Germinal center (tissue), 1 donor: ENCODE data around the gene FSTL1.

Experiments
- DNase-seq: peaks from one replicate; pipeline ENCODE4 v3.0.0; 2012; ENCODE audit warnings: mixed read lengths, low spot score

Gene FSTL1, protein sequence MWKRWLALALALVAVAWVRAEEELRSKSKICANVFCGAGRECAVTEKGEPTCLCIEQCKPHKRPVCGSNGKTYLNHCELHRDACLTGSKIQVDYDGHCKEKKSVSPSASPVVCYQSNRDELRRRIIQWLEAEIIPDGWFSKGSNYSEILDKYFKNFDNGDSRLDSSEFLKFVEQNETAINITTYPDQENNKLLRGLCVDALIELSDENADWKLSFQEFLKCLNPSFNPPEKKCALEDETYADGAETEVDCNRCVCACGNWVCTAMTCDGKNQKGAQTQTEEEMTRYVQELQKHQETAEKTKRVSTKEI

DNA sequence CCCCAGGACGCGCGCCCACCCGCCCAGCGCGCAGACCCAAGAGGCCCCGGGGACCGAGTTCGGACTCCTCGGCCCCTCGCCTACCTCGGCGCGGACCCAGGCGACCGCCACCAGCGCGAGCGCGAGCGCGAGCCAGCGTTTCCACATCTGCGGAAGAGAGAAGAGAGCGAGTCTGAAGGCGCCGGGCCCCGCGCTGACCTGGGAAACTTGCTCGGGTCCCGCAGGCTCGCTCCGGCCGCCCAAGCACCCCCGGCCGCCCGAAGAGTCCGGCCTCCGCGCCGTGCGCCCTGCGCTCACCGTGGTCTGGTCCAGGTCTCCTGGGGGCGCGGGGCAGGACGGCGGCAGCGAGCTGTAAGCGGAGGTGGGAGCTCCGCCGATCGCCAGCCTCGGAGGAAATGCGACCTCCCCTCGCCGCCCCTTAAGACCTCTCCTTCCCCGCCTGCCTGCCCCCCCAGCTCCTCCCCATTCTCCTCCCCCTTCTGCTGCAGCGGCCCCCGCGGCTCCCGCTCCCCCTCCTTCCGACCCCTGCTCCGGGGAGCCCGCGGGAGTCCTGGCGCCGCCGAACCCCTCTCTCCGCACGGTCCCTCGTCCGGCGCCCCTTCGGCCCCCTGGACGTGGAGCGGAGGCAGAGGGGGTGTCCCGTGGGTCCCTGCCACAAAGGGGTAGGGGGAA, at the start of gene FSTL1:
Gene FSTL1 (minus strand): TSS at position 393 of the 672 bp plus-strand sequence. CDS start 246 bp downstream, at position 147.
- peak; percentile 28 for DNase-seq

DNA sequence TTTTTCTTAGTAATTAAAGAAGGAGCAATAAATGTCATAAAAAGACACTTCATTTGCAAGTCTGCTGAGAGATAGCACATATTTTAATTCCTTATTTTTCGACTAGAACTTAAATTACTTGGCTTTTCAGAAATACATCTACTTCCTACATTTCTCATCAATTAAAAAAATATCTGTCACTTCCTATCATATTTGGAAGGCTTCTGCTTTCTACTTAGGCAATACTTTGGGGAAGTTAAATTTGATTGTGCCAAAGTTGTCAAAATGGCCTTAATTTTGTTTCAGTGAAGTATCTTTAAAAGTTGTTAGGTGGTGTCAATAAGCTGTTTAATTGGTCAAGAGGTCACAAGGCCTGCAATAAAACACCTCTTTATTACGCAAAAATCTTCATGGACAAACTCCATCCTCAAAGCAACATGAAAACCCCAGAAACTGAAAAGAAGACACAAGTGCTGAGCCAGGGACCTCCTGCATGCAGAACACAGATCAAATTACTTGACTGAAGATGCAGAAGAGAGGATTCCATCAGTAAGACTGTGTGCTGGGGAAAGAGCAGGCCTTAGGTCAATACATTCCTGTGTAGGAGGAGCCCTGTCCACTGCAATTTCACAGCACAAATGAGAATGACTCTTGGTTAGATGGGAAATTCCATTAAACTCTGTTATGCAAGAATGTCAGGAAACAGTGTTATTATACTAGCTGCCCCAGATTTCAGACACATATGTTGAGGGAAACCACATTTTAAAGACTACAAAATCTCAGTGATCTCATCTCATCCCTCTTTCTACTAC, 48.0 kb upstream of the FSTL1 start:
- no peak for DNase-seq

DNA sequence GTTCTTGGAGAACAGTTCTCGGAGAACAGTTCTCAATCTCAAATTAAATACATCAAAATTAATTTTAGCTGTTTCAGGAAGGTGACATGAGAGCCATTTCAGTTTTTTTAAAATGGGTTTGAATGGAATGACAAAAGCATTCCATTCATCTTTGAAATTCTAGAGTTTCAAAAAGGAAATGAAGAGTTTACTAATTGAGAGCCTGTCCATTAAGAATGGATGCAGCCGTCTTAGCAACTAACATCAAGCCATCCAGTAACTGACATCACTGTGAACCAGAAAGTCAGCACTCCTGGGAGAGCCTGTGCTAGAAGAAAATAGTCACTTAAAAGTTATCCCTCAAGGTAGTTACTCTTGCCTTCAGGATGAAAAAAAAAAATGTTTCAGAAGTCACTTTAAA, 47.0 kb upstream of the FSTL1 start:
- no peak for DNase-seq

DNA sequence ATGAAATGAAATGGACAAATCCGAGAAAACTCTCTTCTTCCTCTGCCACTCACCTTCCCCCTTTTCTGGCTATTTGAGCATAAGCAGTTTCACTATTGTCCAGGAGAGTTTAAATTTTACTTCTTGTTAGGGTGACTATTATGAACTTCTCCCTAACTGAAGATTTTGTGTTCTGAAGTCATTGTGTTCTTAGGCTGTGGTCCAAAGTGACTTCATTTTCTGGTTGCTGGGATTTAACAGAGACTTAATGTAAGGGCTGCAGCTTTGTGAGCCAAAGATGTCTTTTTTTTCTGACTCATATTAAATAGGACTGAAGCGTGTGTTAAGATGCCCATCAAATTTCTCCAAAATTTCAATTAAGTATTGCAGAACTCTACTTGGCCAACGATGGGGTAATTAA, 46.5 kb upstream of the FSTL1 start:
- DNase-seq: no peak

DNA sequence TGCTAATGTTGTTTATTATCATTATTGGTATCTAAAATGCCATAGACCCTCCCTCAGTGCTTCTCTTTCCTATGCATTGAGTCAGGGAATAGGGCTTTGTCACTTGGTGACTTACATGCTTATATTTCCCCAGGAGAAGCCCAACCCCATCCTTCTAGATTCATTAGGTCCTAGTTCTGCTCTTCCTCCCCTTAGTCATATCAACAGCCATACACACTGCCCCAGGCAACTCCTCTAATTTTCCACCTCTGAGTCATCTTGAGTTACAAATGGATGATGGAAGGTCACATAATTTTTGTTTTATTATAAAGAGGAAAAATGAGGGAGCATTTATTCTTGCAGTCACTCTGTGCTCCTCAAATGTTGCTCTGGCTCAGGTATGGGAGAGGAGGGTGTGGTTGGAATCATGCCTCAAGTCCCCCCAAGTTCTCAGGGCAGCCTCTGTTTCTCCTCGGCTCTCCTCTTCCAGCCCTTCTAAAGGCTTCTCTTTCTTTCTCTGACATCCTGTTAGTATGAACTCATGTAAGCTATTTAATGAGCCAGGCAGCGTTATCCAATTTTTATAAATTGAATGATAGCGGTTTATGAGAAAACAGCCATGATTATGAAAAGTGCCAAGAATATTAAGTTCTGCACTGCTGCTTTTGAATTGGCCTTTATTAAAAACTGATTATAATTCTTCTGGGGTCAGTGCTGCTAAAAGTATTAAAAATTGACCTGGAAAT, 45.6 kb upstream of the FSTL1 start:
- no peak for DNase-seq

DNA sequence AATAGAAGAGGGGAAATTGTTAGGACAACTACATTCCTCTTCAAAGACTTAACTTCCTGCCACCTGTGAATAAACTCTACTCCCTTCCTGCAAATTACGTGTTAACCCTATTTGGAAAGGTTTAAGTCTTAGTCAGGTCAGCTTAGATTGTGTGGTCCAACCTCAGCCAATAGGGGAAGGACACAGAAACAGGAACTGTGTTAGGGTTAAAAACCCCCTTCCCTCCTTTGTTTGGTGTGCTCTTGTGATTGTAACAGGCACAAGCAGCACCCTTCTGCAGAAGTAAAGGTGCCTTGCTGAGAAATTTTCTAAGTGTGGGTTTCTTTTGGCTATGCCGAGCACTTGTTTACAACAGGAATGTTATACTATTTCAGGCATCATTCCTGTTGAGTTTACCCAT, 45.0 kb upstream of the FSTL1 start:
- DNase-seq: no peak

DNA sequence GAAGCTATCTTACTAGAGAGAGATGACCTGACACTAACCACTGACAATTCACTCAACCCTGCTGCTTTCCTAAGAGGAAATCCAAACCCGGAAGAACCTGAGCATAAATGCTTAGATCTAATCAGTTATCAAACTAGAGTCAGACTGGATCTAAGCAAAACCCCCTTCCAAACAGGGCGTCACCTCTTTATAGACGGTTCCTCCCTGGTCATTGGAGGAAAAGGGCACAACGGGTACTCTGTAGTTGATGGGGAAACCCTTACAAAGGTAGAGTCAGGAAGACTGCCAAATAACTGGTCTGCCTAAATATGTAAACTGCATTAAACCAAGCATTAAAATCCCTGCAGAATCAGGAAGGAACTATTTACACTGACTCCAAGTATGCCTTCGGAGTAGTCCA, 41.3 kb upstream of the FSTL1 start:
- no peak for DNase-seq

DNA sequence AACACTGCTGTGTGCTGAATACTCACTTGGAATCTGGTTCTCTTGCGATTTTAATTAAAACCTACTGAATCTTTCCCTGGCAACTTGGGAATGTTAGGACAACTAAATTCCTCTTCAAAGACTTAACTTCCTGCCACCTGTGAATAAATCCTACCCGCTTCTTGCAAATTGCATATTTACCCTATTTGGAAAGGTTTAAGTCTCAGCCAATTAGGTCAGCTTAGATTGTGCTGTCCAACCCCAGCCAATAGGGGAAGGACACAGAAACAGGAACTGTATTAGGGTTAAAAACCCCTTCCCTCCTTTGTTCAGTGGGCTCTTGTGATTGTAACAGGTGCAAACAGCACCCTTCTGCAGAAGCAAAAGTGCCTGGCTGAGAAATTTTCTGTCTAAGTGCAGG, 38.6 kb upstream of the FSTL1 start:
- DNase-seq: no peak

DNA sequence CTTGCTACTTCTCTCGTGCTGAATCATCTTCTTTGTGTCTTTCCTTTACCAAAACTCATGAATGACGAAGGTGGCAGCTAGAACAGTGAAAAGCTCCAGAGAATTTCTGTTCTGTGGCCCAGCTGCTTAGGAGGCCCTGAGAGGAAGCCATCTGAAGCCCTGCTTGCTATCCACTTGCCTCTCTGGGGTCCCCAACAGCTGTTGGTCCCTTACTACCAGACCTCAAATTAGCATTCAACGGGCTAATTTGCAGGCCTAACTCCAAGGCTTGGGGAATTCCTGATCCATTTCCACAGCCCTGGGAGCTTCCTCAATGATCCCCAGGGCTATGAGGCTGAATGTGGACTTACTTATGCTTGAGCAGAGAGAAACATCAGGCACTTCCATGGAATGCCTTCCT, 37.5 kb upstream of the FSTL1 start:
- DNase-seq: no peak

DNA sequence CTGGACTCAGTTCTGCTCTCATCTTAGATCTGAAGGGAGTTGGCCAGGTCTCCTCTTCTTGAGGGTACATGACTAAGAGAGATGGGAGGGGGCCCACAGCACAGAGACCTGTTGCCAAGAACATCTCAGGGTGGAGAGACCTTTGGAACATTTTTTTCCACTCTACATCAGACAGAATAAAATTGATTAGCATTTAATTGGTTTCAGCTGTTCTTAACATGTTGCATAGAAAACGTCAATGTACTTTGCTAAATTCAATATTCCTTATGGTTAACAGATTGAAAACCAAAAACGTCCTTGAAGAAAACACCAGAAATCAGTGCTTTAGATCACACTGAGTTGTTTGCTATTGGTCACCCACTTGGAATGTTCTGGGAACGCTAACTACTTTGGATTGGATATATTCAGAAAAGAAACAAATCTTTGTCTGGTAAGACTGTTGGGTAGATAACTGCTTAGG, 36.4 kb upstream of the FSTL1 start:
- no peak for DNase-seq

DNA sequence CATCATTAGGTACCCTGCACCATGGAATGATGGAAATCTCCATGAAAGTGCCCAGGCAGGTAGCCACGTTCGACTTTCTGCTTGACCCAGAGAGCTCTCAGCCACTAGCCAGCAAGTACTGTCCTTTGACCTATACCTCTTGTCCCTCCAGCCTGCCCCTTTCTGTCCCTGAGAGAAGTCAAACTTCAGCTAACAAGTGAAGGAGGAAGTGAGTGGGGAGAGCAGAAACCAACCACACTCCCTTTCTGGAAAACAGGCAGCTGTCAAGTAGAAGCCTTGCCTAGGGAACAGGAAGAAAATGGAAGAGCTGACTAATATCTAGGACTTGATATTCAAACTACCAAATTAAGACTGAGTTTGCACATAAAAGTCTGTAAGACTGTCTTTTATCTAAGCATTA, 30.3 kb upstream of the FSTL1 start:
- no peak for DNase-seq

DNA sequence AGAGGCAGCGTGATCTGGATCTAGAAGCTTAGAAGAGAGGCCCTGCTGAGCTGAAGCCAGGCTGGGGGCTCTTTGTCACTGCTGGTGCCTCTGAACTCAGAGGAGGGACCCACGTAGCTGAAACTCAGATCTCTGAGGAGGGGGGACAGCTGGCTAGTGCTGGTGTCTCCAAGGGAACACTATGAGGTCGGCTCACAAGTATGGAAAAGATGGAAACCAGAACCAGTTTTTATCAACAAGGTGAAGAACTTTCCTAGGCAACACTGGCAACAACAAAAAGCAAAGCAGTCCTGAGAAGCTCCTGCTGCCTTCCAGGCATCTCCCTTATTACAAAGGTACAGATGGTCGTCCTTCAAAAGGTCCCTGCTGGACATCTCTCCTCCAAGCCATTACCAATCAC, 27.0 kb upstream of the FSTL1 start:
- no peak for DNase-seq

DNA sequence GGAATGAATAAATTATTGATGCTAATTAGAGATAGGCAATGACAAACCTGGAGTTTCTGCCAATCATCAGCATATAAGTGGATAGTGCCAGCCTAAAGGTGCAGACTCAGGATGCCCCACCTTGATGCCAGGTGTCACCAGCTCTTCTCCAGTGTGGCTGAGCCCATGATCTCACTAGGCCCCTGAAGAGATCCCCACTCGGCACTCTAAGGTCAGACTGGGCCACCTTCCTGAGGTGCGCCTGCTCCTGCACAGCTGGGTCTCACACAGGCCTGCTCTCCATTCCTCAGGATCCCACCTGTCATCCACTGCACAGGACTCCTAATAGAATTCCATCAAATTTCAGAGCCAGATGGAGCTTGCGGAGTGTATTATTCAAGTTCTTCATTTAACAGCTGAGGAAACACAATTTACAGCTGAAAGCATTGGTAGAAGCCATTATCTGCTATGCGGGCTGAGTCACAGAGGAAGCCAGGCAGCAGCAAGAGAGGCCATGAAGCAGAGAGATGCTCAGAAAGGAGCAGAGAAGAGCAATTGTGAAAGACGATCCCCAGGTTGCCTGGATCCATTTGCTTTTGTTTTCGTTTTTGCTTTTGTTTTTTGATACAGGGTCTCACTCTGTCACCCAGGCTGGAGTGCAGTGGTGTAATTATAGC, 25.1 kb upstream of the FSTL1 start:
- no peak for DNase-seq

DNA sequence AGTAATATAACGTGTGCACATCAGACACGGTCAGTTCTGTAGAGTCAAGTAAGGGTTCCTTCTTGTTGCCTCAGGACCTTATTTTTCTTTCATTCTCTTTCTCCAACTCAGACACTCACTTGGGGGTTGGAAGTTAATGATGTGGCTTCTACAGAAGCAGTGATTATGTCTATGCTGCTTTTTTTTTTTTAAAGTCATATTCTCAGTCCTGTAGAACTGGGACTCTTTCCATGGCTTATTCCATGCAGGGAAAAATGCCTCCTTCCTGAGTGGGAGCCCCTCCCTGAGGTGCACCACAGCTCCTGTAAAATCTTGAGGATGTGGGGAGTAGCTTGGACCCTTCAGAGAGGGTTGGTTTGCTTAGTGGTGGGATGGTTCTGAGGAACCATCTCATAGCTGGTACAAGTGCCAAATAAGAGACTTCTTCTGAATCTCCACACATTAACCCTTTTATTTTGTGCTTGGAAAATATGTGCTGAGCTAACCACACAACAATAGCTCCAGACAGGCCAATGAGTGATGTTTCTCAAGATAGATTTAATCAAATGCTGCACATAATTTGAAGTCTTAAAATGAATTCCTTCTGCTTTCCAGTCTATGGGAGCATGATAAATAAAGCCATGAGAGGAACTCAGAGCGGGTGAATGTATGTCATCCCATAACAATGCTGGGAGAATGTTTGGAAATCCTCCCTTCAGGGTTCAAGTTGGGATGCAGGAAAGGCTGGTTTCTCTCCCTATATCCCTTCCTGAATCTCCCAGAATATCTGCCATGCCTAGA, 23.3 kb upstream of the FSTL1 start:
- DNase-seq: no peak

DNA sequence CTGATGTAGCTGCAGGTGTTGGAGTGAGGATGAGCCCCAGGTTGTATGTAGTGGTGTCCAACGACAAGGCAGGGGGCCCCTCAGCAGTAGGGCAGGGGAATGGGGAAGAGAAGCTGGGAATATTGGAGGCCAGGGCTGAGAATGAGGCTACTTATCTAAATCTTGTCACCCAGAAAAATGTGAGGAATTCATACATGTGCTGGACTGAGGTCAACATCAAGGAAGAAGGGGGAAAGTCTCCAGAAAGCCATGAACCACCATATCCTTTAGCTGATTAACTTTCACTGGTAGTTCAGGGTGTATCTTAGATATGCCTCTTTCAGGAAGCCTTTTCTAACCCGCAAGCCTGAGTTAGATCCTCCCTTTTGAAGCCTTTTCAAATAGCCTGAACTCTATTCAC, 22.6 kb upstream of the FSTL1 start:
- DNase-seq: no peak

DNA sequence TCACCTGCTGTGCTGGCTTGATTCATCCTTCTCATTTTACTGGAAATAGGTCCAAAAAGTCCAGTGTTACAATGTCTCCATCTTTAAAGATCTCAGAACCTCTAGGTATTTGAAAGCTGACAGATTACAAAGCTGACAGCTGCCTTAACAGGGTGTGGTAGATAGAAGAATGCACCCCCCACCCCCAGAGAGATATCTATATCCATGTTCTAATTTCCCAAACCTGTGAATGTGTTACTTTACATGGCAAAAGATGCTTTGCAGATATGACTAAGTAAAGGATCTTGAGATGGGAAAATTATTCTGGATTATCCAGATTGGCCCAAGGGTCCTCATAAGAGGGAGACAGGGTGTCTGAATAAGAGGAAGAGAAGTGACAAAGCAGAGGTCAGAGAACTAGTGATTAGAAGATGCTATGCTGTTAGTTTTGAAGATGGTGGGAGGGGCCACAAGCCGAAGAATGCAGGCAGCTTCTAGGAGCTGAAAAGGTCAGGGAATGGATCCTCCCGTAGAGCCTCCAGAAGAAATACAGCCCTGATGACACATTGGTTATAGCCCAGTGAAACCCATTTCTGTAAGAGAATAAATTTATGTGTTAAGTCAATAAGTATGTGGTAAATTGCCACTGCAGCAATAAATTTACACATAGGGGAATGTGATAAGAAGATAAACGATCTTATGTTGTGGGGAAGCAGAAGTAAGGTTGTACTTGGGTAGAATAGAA, 21.5 kb upstream of the FSTL1 start:
- DNase-seq: no peak

DNA sequence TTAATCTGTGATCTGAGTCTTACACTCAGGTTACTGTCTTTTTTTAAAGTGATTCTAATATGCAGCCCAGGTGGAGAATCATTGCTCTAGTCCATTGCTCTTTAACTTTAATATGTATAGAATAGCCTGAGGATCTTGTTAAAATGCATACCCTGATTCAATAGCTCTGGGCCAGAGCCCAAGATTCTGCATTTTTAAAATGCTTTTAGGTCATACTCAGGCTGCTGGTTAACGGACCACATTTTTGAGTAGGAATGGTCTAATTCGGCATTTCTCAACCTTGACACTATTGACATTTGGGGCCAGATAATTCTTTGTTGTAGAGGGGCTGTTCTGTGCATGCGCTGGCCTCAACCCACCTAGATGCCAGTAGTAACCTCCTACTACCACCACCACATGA, 20.9 kb upstream of the FSTL1 start:
- no peak for DNase-seq

DNA sequence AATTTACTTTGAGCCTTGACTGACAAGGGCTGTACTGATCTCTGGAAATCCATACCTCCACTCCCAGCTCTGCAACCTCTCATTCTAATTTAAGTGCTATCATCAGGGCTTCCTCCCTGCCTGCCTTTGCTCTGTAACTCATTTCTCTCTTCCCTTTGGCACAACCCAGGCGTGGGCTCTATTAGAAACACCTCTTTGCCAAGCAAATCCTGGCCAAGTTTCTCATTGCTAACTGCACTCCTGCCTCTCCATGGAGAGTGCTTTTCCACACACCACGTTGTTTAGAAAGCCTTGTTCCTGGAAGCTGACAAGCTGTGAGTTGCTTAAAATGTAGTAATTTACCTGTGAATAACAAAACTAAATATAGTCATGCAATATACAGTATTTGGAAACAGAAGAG, 20.1 kb upstream of the FSTL1 start:
- no peak for DNase-seq

DNA sequence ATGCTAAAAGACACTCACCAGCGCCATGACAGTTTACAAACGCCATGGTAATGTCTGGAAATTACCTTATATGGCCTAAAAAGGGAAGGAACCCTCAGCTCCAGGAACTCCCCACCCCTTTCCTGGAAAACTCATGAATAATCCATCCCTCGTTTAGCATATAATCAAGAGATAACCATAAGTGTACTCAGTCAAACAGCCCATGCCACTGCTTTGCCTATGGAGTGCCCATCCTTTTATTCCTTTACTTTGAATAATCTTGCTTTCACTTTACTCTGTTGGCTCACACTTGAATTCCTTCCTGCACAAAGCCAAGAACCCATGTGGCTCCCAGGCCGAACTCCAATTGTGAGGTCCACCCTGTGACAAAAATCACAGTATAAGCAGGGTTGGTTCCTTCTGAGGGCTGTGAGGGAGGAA, 19.1 kb upstream of the FSTL1 start:
- DNase-seq: no peak

DNA sequence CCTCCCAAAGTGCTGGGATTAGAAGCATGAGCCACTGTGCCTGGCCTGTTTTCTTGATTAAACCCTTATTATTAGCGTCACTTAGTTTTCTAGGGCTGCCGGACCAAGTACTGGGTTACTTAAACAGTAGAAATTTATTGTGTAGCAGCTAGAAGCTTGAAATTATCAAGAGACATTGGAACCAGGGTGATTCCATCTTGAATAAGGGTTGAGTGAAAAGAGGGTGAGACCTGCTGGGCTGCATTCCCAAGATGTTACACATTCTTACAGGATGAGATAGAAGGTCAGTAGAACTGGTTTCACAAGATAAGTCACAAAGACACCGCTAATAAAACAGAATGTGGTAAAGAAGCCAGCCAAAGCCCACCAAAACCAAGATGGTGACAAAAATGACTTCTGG, 18.6 kb upstream of the FSTL1 start:
- DNase-seq: no peak
